ENCODE measurements around the gene PRM2.

DNA sequence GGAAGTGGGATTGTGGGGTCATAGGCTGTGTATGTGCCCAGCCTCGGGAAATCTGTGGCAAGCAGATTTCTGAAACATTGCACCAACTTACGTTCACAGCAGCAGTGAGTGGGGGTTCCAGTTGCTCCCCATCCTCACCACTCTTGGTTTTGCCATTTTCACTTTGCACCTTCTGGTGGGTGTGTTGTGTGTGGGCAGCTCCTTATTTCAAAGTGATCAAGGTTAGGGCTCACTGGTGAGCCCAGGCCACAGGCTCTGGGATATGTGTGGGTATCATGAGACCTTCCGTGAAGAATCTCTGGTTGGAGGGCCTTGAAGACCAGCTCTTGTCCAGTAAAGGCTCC is 34.3 kb upstream of the PRM2 start:
- no peak for TF ChIP-seq ZFX (IDR thresholded peaks at IDR 0.05; ENCODE audit: borderline replicate concordance)
- TF ChIP-seq, protein P1, sequence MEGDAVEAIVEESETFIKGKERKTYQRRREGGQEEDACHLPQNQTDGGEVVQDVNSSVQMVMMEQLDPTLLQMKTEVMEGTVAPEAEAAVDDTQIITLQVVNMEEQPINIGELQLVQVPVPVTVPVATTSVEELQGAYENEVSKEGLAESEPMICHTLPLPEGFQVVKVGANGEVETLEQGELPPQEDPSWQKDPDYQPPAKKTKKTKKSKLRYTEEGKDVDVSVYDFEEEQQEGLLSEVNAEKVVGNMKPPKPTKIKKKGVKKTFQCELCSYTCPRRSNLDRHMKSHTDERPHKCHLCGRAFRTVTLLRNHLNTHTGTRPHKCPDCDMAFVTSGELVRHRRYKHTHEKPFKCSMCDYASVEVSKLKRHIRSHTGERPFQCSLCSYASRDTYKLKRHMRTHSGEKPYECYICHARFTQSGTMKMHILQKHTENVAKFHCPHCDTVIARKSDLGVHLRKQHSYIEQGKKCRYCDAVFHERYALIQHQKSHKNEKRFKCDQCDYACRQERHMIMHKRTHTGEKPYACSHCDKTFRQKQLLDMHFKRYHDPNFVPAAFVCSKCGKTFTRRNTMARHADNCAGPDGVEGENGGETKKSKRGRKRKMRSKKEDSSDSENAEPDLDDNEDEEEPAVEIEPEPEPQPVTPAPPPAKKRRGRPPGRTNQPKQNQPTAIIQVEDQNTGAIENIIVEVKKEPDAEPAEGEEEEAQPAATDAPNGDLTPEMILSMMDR (IDR thresholded peaks at IDR 0.05) = no peak

Data from 22Rv1 (cell line).